BLaER1 treated with 17β-estradiol and CSF1 and Interleukin-3, amounts not matched to agents 10 nM and 100 nM (cell line): ENCODE data around the gene CST6.
A peak's percentile ranks its signal among the peaks of the same experiment; 100 is the strongest.

Source experiments
- H3K27ac ChIP-seq, 11 experiments: shearing (Covaris generic); formaldehyde crosslinking; 2 replicates each; pipeline ENCODE4 v1.8.1; 2022
- H3K27me3 ChIP-seq, 11 experiments: shearing (Covaris generic); formaldehyde crosslinking; 2 replicates each; pipeline ENCODE4 v1.8.1; 2022
- H3K36me3 ChIP-seq, 11 experiments: shearing (Covaris generic); formaldehyde crosslinking; 2 replicates each; pipeline ENCODE4 v1.8.1; 2022
- H3K4me1 ChIP-seq, 10 experiments: shearing (Covaris generic); formaldehyde crosslinking; 2 replicates each; pipeline ENCODE4 v1.8.1; 2022
- H3K4me2 ChIP-seq, 11 experiments: shearing (Covaris generic); formaldehyde crosslinking; 2 replicates each; pipeline ENCODE4 v1.8.1; 2022
- H3K4me3 ChIP-seq, 10 experiments: shearing (Covaris generic); formaldehyde crosslinking; 2 replicates each; pipeline ENCODE4 v1.8.1; 2022
- H3K9ac ChIP-seq, 11 experiments: shearing (Covaris generic); formaldehyde crosslinking; 2 replicates each; pipeline ENCODE4 v1.8.1; 2022
- H3K9me3 ChIP-seq, 11 experiments: shearing (Covaris generic); formaldehyde crosslinking; replicated peaks in 1 of 11; 2 replicates each; pipeline ENCODE4 v1.8.1; 2022
- H4K20me1 ChIP-seq, 11 experiments: shearing (Covaris generic); formaldehyde crosslinking; 2 replicates each; pipeline ENCODE4 v1.8.1; 2022
- Cebpa-rat ChIP-seq, 11 experiments: shearing (Covaris generic); IDR thresholded peaks; 2 replicates each; pipeline ENCODE4 v1.8.1; 2022

Gene CST6

DNA sequence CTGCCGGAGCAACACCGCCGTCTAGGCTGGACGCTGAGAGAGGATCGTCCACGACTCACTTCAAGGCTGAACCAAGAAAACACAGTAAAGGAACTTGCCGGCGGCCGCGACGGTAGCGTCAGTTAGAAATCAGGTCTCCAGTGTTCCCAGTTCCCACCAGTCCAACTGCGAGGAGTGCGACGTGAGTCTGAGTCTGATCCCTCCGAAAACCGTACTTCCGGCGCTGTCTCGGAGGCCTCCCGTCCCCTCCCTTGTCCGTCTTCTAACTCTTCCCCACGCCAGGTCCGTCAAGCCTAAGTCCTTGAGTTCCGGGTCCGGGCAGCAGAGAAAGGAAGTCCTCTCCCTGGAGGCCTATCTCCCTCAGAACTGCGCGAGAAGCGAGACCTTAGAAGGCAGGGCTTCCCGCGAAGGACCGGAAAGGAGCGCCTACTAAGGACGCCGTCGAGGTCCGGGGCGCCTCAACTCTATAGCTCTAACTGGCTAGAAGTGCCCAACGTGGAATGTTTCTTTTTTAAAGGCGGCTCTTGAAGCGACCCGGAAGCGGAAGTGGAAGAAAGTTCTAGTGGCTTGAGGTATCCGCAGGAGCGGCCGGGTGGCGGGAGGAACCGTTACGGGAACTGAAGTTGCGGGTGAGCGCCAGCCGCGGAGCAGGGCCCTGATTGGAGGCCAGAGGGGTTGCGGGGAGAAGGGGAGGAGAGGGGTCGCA is 9.7 kb upstream of the CST6 start, which contains the start of the genes BANF1 and EIF1AD:
Gene BANF1 (plus strand): TSS at position 562 of the 706 bp plus-strand sequence. CDS start 748 bp downstream, outside the sequence.
Gene EIF1AD (minus strand): TSS at position 216 of the 706 bp plus-strand sequence. CDS start 1,768 bp downstream, outside the sequence.
- Histone ChIP-seq H3K9me3 (no peaks in the 10 kb centered on the region), H3K27me3 (no peaks in the 10 kb centered on the region), H3K27ac (peak within 1 kb of the TSS; percentile 82 to 93 (median 85)), H3K36me3 (peaks cover 57 to 72% (median 63%) of the 10 kb centered on the region in 11 experiments), H3K4me2 (peak within 1 kb of the TSS; percentile 85 to 97 (median 91)), H3K4me1 (peaks cover 24 to 42% (median 38%) of the 10 kb centered on the region in 10 experiments), H3K9ac (peak within 1 kb of the TSS; percentile 82 to 90 (median 86)), H3K4me3 (peak within 1 kb of the TSS; percentile 67 to 97 (median 88)), H4K20me1 (peaks cover 5 to 84% (median 40%) of the 10 kb centered on the region in 11 experiments; a peak in 20 of 22 replicates)
- no peak for TF ChIP-seq Cebpa-rat (IDR thresholded peaks at IDR 0.05)

DNA sequence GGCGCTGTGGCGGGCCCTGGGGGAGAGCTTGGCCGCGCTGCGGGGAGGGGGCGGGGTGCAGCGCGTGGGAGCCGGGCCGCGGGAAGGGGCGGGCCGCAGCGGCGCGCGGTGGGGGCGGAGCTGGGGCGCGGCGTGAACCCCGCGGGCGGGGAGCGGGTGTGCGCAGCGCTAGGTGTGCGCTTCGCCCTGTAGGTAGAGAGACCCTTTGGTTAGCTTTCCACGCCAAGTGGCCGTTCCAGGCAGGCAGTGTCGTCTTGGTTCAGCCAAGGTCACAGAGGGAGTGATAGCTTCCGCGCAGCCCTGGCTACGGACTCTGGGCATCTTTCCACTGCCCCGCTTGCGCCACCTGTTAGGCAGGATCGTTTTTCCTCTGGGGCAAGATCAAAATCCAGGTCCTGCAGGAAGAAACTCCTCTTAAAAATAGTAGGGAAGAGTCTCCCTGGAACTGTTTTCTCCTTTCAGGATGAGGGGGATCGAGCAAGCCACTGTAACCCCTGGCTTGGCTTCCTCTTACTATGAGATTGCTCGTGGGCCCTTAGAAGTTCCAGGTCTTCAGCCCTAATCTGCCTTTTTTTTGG is 9.1 kb upstream of the CST6 start:
- TF ChIP-seq Cebpa-rat (IDR thresholded peaks at IDR 0.05): no peak
- H3K36me3 ChIP-seq: peaks cover 51 to 65% (median 57%) of the 10 kb centered on the region in 11 experiments

DNA sequence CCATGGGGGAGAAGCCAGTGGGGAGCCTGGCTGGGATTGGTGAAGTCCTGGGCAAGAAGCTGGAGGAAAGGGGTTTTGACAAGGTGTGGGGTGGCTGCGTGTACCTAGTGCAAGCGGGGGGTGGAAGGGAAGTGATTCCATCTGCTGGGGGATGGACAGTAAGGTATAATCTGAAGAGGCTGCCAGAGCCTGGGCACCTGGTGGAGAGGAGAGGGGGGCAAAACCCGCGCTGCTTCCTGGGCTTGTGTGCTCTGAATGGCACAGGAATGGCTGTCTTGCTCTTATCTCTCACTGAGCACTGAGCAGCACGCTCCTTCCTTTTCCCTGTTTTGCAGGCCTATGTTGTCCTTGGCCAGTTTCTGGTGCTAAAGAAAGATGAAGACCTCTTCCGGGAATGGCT is 8.5 kb upstream of the CST6 start:
- H3K27me3 ChIP-seq: no peaks in the 10 kb centered on the region
- H3K4me3 ChIP-seq: peak overlapping the region; percentile 67 to 97 (median 88)
- no peaks in the 10 kb centered on the region for H3K9me3 ChIP-seq
- H3K4me1 ChIP-seq: peaks cover 26 to 53% (median 47%) of the 10 kb centered on the region in 10 experiments
- H3K4me2 ChIP-seq: peak overlapping the region; percentile 73 to 97 (median 91)
- peaks cover 45 to 60% (median 51%) of the 10 kb centered on the region in 11 experiments for H3K36me3 ChIP-seq
- no peak for TF ChIP-seq Cebpa-rat (IDR thresholded peaks at IDR 0.05)
- peaks cover 5 to 76% (median 33%) of the 10 kb centered on the region in 11 experiments; a peak in 20 of 22 replicates for H4K20me1 ChIP-seq
- H3K9ac ChIP-seq: peak overlapping the region; percentile 82 to 90 (median 86)
- H3K27ac ChIP-seq: peak overlapping the region in 10 of 11 experiments; percentile 27 to 93 (median 86); a peak in 19 of 22 replicates

More for the DNA sequence above, 9.1 kb upstream of the CST6 start:
- Histone ChIP-seq H3K4me1 (peaks cover 24 to 47% (median 44%) of the 10 kb centered on the region in 10 experiments), H3K9me3 (no peaks in the 10 kb centered on the region), H3K4me3 (peak overlapping the region; percentile 67 to 97 (median 88)), H3K4me2 (peak overlapping the region; percentile 73 to 97 (median 91)), H3K27me3 (no peaks in the 10 kb centered on the region), H3K9ac (peak overlapping the region; percentile 82 to 90 (median 86)), H3K27ac (peak overlapping the region; percentile 82 to 93 (median 85); a peak in 21 of 22 replicates), H4K20me1 (peaks cover 5 to 81% (median 33%) of the 10 kb centered on the region in 11 experiments; a peak in 20 of 22 replicates)

DNA sequence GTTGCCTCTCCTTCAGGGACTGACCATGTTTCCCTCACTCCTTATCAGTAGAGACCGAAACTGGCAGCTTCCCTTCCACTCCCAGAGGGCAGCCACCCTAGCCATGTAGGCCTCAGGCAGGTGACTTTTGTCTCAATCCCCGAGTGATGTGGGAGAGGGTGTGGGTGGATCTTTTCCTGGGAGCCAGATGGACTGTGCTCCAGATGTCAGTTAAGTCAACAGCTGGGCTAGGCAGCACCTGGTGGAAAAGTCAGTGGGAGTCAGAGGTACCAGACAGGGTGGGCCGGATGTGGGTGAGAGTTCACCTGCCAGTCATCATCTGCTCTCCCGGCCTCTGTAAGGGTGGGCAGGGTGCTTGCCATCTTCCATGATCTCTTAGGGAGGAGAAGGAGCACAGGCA is 7.6 kb upstream of the CST6 start:
- Histone ChIP-seq H3K9ac (peak overlapping the region in 4 of 11 experiments; percentile 24 to 44 (median 32); a peak in 4 of 22 replicates), H3K9me3 (no peaks in the 10 kb centered on the region), H3K4me2 (peak overlapping the region in 1 of 11 experiments; percentile 94; a peak in 1 of 22 replicates), H3K27ac (no peak overlapping the region), H3K4me1 (peaks cover 34 to 61% (median 55%) of the 10 kb centered on the region in 10 experiments), H4K20me1 (peaks cover 5 to 67% (median 27%) of the 10 kb centered on the region in 11 experiments; a peak in 18 of 22 replicates), H3K36me3 (peaks cover 36 to 51% (median 42%) of the 10 kb centered on the region in 11 experiments), H3K4me3 (no peak overlapping the region), H3K27me3 (no peaks in the 10 kb centered on the region)
- no peak for TF ChIP-seq Cebpa-rat (IDR thresholded peaks at IDR 0.05)

DNA sequence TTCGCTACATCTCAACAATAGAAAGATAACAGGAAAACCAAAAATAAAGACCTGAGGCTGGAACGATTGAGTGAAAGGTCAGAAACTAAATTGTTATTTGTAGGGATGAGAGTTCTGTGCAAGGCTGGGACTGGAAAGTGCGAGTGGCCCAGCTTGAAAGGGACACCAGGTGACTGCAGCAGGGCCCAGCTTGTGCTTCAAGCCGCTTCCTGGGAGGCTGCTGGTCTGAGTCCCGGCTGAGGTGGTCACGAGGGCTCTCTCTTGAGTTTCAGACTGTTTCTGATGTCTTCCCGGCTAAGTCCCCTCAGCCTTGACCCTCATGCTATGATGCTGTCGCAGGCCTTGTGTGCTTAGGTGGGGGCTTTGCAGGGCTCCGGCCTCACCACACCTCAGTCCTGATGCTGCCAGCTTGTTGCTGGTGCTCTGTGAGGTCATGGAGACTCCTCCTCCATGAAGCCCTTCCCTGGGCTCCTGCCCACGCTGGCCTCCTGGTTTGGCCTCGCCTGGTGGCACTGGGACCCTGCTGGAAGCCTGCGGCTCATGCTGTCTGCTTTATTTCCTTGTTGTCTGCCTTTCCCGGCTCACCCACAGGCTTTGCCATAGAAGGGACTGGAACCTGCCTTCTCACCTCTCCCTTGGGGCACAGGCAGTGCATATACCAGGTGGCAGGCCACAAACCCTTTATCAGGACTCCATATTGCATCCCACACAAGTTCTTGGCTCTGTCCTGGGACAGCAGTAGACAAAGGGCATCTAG is 5.5 kb upstream of the CST6 start:
- peaks cover 24 to 37% (median 29%) of the 10 kb centered on the region in 11 experiments; a peak in 21 of 22 replicates for H3K36me3 ChIP-seq
- no peaks in the 10 kb centered on the region for H3K9me3 ChIP-seq
- no peak overlapping the region for H3K4me3 ChIP-seq
- H3K27ac ChIP-seq: no peak overlapping the region; a peak in 1 of 22 replicates
- peaks cover under 1 to 12% (median 2%) of the 10 kb centered on the region in 11 experiments; a peak in 19 of 22 replicates for H3K27me3 ChIP-seq
- peak overlapping the region in 6 of 11 experiments; percentile 8 to 73 (median 64); a peak in 7 of 22 replicates for H3K4me2 ChIP-seq
- peak overlapping the region in 3 of 11 experiments; percentile 4 to 23 (median 15); a peak in 3 of 22 replicates for H3K9ac ChIP-seq
- H4K20me1 ChIP-seq: peaks cover 0 to 46% (median 13%) of the 10 kb centered on the region in 11 experiments; a peak in 13 of 22 replicates
- TF ChIP-seq Cebpa-rat (IDR thresholded peaks at IDR 0.05): no peak
- peaks cover 20 to 52% (median 43%) of the 10 kb centered on the region in 10 experiments for H3K4me1 ChIP-seq

DNA sequence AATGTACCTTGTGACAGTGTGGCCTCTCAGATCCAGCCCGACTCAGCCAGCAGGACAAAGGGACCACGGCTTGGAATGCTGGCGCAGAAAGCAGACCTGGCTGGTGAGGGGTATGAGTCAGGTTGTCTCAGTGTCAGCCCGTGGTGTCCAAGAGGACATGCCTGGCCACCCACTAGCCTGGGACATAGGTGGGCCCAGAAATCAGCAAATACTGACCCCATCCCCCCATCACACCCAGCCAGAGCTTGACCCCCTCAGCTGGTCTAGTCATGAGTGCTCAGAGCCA is 5.0 kb upstream of the CST6 start:
- Histone ChIP-seq H3K27ac (no peak overlapping the region; a peak in 1 of 22 replicates), H3K9me3 (no peaks in the 10 kb centered on the region), H3K4me3 (no peak overlapping the region), H3K4me2 (peak overlapping the region in 7 of 11 experiments; percentile 3 to 73 (median 59); a peak in 10 of 22 replicates), H3K4me1 (peaks cover 25 to 57% (median 45%) of the 10 kb centered on the region in 10 experiments), H4K20me1 (peaks cover 0 to 41% (median 13%) of the 10 kb centered on the region in 11 experiments; a peak in 13 of 22 replicates), H3K36me3 (peaks cover 24 to 37% (median 29%) of the 10 kb centered on the region in 11 experiments; a peak in 21 of 22 replicates), H3K9ac (peak overlapping the region in 6 of 11 experiments; percentile 10 to 35 (median 19); a peak in 6 of 22 replicates), H3K27me3 (peaks cover 6 to 17% (median 8%) of the 10 kb centered on the region in 11 experiments)
- no peak for TF ChIP-seq Cebpa-rat (IDR thresholded peaks at IDR 0.05)

DNA sequence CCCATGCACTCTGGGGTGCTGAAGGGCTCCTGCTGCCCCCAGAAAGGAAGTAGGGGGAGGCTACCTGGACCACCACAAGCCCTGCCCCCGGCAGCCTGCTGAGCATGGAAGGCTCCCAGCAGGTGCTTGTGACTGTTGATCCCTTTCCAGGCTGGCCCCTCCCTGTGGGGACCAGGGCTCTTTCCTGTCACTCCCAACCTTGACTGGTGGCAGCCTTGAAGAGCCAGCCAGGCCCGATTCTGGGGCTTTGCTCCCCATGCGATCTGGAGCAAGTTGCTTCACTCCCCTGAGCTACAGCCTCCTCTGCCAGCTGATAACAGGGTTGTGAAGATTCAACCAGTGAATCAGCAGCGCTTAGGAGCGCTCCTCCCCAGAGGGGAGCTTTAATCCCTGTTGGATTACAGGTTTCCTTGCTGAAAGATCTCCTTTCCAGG is 4.6 kb upstream of the CST6 start:
- TF ChIP-seq Cebpa-rat (IDR thresholded peaks at IDR 0.05): no peak
- peaks cover 0 to 41% (median 13%) of the 10 kb centered on the region in 11 experiments; a peak in 13 of 22 replicates for H4K20me1 ChIP-seq
- peaks cover 29 to 58% (median 46%) of the 10 kb centered on the region in 10 experiments for H3K4me1 ChIP-seq
- peak overlapping the region in 1 of 11 experiments; percentile 23; a peak in 1 of 22 replicates for H3K27ac ChIP-seq
- H3K27me3 ChIP-seq: peaks cover 9 to 21% (median 11%) of the 10 kb centered on the region in 11 experiments
- peak overlapping the region in 7 of 11 experiments; percentile 3 to 73 (median 59); a peak in 11 of 22 replicates for H3K4me2 ChIP-seq
- peak overlapping the region in 4 of 11 experiments; percentile 10 to 35 (median 22); a peak in 5 of 22 replicates for H3K9ac ChIP-seq
- no peak overlapping the region for H3K4me3 ChIP-seq
- H3K36me3 ChIP-seq: peaks cover 24 to 37% (median 29%) of the 10 kb centered on the region in 11 experiments; a peak in 21 of 22 replicates
- H3K9me3 ChIP-seq: no peaks in the 10 kb centered on the region

DNA sequence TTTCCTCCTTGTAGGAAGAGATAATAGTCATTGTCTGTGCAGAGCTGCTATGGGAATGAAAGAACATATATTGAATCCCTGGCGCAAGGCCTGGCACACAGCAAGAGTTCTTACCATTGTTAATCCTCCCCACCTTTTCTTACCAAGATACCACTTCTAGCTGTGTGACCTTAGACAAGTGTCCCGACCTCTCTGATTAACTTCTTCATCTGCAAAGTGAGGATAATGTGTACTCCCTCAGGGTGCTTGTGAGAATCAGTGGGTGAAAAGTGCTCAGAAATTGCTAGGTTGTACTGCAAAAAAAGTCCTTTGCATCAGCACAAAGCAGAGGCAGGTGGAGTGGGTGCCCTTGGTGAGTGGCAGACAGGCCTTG is 3.7 kb upstream of the CST6 start:
- no peaks in the 10 kb centered on the region for H3K9me3 ChIP-seq
- peaks cover 0 to 36% (median 10%) of the 10 kb centered on the region in 11 experiments; a peak in 13 of 22 replicates for H4K20me1 ChIP-seq
- peak overlapping the region; percentile 52 to 78 (median 59); a peak in 19 of 22 replicates for H3K4me2 ChIP-seq
- peaks cover 9 to 22% (median 12%) of the 10 kb centered on the region in 11 experiments for H3K27me3 ChIP-seq
- H3K36me3 ChIP-seq: peaks cover 24 to 37% (median 29%) of the 10 kb centered on the region in 11 experiments; a peak in 21 of 22 replicates
- TF ChIP-seq Cebpa-rat (IDR thresholded peaks at IDR 0.05): no peak
- peaks cover 34 to 59% (median 51%) of the 10 kb centered on the region in 10 experiments for H3K4me1 ChIP-seq
- no peak overlapping the region for H3K27ac ChIP-seq
- H3K4me3 ChIP-seq: no peak overlapping the region
- peak overlapping the region in 5 of 11 experiments; percentile 19 to 48 (median 25); a peak in 5 of 22 replicates for H3K9ac ChIP-seq
